Erythroblast (primary cell): ENCODE data around the gene ECT2L.

Source experiments
- DNase-seq, 2 experiments: peaks; one replicate each; lab custom pipeline; 2025; lab: John Stamatoyannopoulos, UW
- GATA1 ChIP-seq: IDR thresholded peaks from 2 replicates; pipeline ENCODE4 v1.6.1; 2011; ENCODE audit warnings: low read depth, mild to moderate bottlenecking, control low read depth, low read length, moderate library complexity
- POLR2A ChIP-seq: IDR thresholded peaks from 2 replicates; pipeline ENCODE4 v1.6.1; 2011; ENCODE audit warnings: mild to moderate bottlenecking, low read length

Gene ECT2L

GRCh38 chr6:138817799-138818198 lies 21.9 kb downstream of the ECT2L start:
- TF ChIP-seq GATA1, result no peak
- TF ChIP-seq POLR2A, result no peak
- DNase-seq, result no peak

- no peak for TF ChIP-seq POLR2A
- no peak for TF ChIP-seq GATA1
- DNase-seq, result no peak
Observed at GRCh38 chr6:138818496-138819194, 22.8 kb downstream of the ECT2L start.

GRCh38 chr6:138821519-138821918 lies 25.6 kb downstream of the ECT2L start:
- no peak for DNase-seq
- TF ChIP-seq GATA1 (no peak), POLR2A (no peak)

GRCh38 chr6:138824482-138825144 lies 28.7 kb downstream of the ECT2L start:
- TF ChIP-seq POLR2A (no peak), GATA1 (no peak)
- no peak for DNase-seq

- TF ChIP-seq GATA1 (no peak), POLR2A (no peak)
- no peak for DNase-seq
Observed at GRCh38 chr6:138830248-138830647, 34.4 kb downstream of the ECT2L start.

- TF ChIP-seq POLR2A (no peak), GATA1 (no peak)
- DNase-seq, result no peak
Observed at GRCh38 chr6:138832182-138832581, 36.3 kb downstream of the ECT2L start.

- TF ChIP-seq POLR2A, result no peak
- no peak for TF ChIP-seq GATA1
- no peak for DNase-seq
Observed at GRCh38 chr6:138833816-138834539, 38.1 kb downstream of the ECT2L start.

- DNase-seq, result no peak
- no peak for TF ChIP-seq GATA1
- no peak for TF ChIP-seq POLR2A
Observed at GRCh38 chr6:138837246-138837645, 41.4 kb downstream of the ECT2L start.

GRCh38 chr6:138844192-138844591 lies 48.3 kb downstream of the ECT2L start:
- no peak for TF ChIP-seq GATA1
- TF ChIP-seq POLR2A, result no peak
- no peak for DNase-seq

GRCh38 chr6:138847884-138848283 lies 52.0 kb downstream of the ECT2L start:
- DNase-seq, result no peak
- no peak for TF ChIP-seq GATA1
- no peak for TF ChIP-seq POLR2A

- DNase-seq, result no peak
- TF ChIP-seq GATA1 (no peak), POLR2A (no peak)
Observed at GRCh38 chr6:138848461-138848860, 52.6 kb downstream of the ECT2L start.

- DNase-seq, result no peak
- TF ChIP-seq GATA1 (no peak), POLR2A (no peak)
Observed at GRCh38 chr6:138849791-138850190, 53.9 kb downstream of the ECT2L start.

- no peak for DNase-seq
- no peak for TF ChIP-seq POLR2A
- no peak for TF ChIP-seq GATA1
Observed at GRCh38 chr6:138856654-138857053, 60.8 kb downstream of the ECT2L start.

- no peak for DNase-seq
Observed at GRCh38 chr6:138857775-138858174, 61.9 kb downstream of the ECT2L start.

More at GRCh38 chr6:138857775-138858174, 61.9 kb downstream of the ECT2L start:
- no peak for TF ChIP-seq POLR2A
- TF ChIP-seq GATA1, result no peak
